ENCODE data around the gene RBM8A.

RBM8A gene

DNA sequence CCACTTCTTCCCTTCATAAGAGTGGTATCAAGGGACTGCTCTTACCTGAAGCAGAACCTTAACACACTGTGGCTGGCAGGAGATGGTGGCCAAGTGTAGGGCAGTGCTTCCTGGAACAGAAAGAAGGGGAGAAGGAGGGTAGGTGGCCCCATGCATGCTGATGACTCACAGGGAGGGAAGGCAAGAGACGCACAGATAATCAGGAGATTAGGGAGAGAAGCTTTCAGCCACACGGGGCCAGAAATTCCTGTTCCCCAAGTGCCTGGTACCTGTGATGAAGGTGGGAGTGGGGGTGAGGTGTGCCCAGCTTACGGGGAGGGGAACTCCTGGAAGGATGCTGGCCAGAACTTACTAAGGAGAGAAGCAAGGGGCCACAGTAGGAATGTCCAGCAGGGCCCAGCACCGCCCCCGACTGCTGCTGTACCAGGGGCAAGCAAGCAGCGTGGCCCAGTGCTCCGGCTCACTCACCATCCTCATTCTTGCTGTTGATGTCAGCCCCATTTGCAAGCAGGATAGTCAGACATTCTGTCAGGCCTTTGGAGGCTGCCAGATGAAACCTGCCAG is 49.3 kb downstream of the RBM8A start:
- no peak for DNase-seq (ENCODE audit: low read depth in 1 of 2, low spot score in 1 of 2)
- in situ Hi-C loops (cut with HindIII; ENCODE audit: low pct_unique_long_range_greater_than_20kb, low sequenced_read_pairs), result no loop called here
- no peak for TF ChIP-seq JUND (IDR thresholded peaks at IDR 0.05; ENCODE audit: low read depth)

DNA sequence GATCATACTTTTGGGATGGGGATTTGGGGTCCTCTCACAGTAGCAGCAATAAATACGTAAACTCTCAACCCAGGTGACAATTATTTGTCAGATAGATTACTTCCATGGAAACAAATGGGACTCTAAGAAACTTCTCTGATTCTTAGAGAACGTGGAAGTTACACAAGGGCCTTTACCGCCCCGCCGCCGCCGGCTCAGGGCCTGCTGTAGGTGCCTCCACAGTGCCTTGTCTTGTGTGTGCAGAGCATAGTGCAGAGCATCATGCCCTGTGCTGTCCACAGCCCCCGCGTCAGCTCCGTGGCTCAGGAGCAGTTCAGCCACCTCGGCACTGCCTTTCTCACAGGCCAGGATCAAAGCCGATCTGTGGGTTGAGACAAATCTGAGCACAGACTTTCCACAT is 52.6 kb downstream of the RBM8A start:
- in situ Hi-C loops (cut with HindIII; ENCODE audit: low pct_unique_long_range_greater_than_20kb, low sequenced_read_pairs), result no loop called here
- no peak for TF ChIP-seq JUND (IDR thresholded peaks at IDR 0.05; ENCODE audit: low read depth)
- no peak for DNase-seq (ENCODE audit: low read depth in 1 of 2, low spot score in 1 of 2)

DNA sequence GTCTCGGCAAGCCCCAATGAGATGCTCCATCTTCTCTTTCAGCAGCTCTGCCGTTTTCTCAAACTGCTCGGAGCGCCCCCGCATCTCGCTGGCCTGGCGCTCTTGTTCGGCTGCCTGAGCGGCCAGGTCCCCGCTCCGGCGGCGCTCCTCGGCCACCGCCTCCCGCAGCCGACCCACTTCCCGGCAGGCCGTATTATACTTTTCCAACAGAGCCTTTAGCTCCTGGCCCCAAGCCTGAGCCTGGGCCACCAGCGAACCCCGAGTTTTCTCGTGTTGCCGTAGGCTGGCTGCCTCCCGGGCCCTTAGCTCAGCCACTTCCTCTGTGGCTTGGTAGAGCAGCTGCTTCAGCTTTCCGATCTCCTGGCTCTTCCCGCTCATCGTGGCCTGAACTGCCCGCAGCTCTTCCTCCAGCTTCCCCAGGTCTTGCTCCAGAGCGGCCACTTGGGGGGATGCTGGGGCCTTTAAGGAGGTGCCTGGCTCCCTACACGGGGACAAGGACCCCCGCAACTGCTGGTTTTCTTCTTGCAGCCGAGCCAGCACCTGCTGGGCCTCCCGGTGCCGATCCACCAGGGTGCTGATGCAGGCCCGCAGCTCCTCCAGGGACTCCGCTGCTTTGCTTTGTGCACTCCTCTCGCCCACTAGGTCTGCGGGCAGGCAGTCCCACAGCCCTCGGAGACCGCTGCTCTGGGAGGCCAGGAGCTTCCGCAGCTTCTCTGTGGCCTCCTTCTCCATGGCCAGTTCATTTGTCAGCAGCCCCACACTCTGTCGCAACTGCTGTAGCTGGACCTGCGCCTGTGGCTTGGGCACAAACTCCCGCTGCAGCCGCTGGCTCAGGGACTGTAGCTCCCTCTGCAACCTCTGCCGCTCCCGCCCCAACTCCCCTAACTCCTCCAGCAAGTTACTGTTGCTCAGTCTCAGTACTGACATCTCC is 55.0 kb downstream of the RBM8A start:
- in situ Hi-C loops (cut with HindIII; ENCODE audit: low pct_unique_long_range_greater_than_20kb, low sequenced_read_pairs), result no loop called here
- no peak for DNase-seq (ENCODE audit: low read depth in 1 of 2, low spot score in 1 of 2)
- TF ChIP-seq JUND (IDR thresholded peaks at IDR 0.05; ENCODE audit: low read depth), result no peak
